Measurements from ENCODE around the gene TP53.

- TF ChIP-seq, protein P1, sequence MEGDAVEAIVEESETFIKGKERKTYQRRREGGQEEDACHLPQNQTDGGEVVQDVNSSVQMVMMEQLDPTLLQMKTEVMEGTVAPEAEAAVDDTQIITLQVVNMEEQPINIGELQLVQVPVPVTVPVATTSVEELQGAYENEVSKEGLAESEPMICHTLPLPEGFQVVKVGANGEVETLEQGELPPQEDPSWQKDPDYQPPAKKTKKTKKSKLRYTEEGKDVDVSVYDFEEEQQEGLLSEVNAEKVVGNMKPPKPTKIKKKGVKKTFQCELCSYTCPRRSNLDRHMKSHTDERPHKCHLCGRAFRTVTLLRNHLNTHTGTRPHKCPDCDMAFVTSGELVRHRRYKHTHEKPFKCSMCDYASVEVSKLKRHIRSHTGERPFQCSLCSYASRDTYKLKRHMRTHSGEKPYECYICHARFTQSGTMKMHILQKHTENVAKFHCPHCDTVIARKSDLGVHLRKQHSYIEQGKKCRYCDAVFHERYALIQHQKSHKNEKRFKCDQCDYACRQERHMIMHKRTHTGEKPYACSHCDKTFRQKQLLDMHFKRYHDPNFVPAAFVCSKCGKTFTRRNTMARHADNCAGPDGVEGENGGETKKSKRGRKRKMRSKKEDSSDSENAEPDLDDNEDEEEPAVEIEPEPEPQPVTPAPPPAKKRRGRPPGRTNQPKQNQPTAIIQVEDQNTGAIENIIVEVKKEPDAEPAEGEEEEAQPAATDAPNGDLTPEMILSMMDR (conservative IDR thresholded peaks at IDR 0.05; ENCODE audit: low read length), result no peak
- TF ChIP-seq EZH2phosphoT487 (IDR thresholded peaks at IDR 0.05; ENCODE audit: borderline replicate concordance, low read depth, low read length), result no peak
These were observed 36.1 kb downstream of the TP53 start for GRCh38 chr17:7651097-7651664.

Data from OCI-LY7 (cell line).